Adrenal gland (tissue), 5 donors: ENCODE measurements around the gene MROH2A.

Experiments used
- CTCF ChIP-seq, 6 experiments: fragments of 450-650 bp in 4 of 6; fragments of 200-600 bp in 2 of 6; sonication (generic) in 1 of 6; IDR thresholded peaks; 1 replicate in 5 of 6; 2 replicates in 1 of 6; pipeline versions ENCODE4 v1.5.1 to v1.8.0; 2016 to 2021; ENCODE audit warnings: antibody characterized with exemption in 6 of 6, mild to moderate bottlenecking in 2 of 6, moderate library complexity in 1 of 6
- POLR2A ChIP-seq, 2 donors: fragments of 450-650 bp; IDR thresholded peaks; one replicate each; pipeline ENCODE4 v1.6.1; 2017; ENCODE audit warnings: antibody characterized with exemption in 2 of 2, mild to moderate bottlenecking in 2 of 2, moderate library complexity in 1 of 2
- donor health status: DM: no; HTN: no; CAD: no.

GRCh38 chr2:233823731-233824121 is 45.6 kb downstream of the MROH2A start:
- no peak for TF ChIP-seq CTCF (IDR thresholded peaks at IDR 0.05)
- TF ChIP-seq POLR2A (IDR thresholded peaks at IDR 0.05), result no peak
